ENCODE data around the gene TEX14. TPM values are rescaled to one million over a fixed set of nuclear protein-coding genes. Genes with fewer than 3 reads are reported as not detected.

Gene TEX14
- total and polyA plus RNA-seq, 8 donors, result 0.03 to 0.06 TPM; not detected in 6

DNA sequence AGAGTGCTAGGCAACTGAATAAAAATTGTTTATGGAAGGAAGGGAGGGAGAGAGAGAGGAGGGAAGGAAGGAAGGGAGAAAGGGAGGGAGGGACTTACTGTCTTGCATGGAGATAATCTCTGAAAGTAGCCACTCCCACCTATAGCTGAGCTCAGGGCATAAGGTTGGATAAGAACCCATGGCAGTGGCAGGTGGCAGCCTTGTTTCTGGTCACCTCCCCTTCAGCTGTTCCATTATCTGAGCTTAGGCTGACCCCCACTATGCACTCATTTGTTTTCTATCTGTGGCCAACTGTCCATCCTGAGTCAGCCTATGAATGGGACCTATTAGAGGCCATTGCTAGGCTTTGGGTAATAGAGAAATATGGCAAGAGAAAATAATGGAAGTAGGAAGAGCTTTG is 152.1 kb downstream of the TEX14 start:
- Histone ChIP-seq H3K9me3 (no peaks in the 10 kb centered on the region), H3K36me3 (no peaks in the 10 kb centered on the region), H3K27me3 (no peaks in the 10 kb centered on the region), H3K4me1 (no peaks in the 10 kb centered on the region), H3K27ac (no peak overlapping the region), H3K4me3 (no peak overlapping the region)
- intact Hi-C loops (cut with DNase I; ENCODE audit: low total_unique reads), result no loop called here
- no peak for DNase-seq
- TF ChIP-seq, protein P1, sequence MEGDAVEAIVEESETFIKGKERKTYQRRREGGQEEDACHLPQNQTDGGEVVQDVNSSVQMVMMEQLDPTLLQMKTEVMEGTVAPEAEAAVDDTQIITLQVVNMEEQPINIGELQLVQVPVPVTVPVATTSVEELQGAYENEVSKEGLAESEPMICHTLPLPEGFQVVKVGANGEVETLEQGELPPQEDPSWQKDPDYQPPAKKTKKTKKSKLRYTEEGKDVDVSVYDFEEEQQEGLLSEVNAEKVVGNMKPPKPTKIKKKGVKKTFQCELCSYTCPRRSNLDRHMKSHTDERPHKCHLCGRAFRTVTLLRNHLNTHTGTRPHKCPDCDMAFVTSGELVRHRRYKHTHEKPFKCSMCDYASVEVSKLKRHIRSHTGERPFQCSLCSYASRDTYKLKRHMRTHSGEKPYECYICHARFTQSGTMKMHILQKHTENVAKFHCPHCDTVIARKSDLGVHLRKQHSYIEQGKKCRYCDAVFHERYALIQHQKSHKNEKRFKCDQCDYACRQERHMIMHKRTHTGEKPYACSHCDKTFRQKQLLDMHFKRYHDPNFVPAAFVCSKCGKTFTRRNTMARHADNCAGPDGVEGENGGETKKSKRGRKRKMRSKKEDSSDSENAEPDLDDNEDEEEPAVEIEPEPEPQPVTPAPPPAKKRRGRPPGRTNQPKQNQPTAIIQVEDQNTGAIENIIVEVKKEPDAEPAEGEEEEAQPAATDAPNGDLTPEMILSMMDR (IDR thresholded peaks at IDR 0.05), result no peak
- TF ChIP-seq EP300 (IDR thresholded peaks at IDR 0.05) (no peak), POLR2A (IDR thresholded peaks at IDR 0.05) (no peak), POLR2AphosphoS5 (IDR thresholded peaks at IDR 0.05) (no peak)

DNA sequence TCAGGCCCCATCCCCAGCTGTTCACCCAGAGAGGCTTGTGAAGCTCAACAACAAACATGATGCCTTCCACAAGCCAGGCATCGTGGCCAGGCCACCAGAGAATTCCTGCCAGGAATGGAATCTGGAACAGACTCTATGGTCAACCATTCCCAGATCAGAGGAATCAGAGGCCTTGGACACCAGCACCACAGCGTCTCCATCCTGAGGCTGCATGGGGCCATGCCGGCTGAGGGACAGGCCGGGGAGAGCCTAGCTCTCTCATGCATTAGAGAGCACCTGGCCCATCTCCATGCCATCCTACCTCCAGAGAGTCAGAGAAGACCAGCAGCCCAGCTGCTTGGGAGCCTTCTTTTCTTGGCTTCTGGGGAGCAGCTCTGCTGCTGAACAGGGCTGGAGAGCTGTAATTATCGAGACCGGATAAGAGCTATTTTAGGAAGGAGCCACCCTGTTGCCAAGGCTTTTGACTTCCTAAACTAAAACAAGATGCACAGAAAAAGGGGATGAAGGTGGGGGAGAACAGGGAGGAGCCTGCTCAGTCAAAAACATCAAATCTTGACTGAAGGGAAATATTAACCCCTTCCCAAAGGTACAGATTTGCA is 152.9 kb downstream of the TEX14 start:
- intact Hi-C loops (cut with DNase I; ENCODE audit: low total_unique reads), result no loop called here
- no peak overlapping the region for H3K27ac ChIP-seq
- TF ChIP-seq POLR2A (IDR thresholded peaks at IDR 0.05) (no peak), POLR2AphosphoS5 (IDR thresholded peaks at IDR 0.05) (no peak), EP300 (IDR thresholded peaks at IDR 0.05) (no peak)
- TF ChIP-seq, protein P1 (IDR thresholded peaks at IDR 0.05), result no peak
- H3K36me3 ChIP-seq, result no peaks in the 10 kb centered on the region
- no peaks in the 10 kb centered on the region for H3K9me3 ChIP-seq
- DNase-seq, result no peak
- H3K4me1 ChIP-seq, result no peaks in the 10 kb centered on the region
- H3K27me3 ChIP-seq, result no peaks in the 10 kb centered on the region
- WGBS, 5 donors, result 68 to 78% (median 77%) methylated on average over 6 of the region's 6 CpGs
- no peak overlapping the region for H3K4me3 ChIP-seq

DNA sequence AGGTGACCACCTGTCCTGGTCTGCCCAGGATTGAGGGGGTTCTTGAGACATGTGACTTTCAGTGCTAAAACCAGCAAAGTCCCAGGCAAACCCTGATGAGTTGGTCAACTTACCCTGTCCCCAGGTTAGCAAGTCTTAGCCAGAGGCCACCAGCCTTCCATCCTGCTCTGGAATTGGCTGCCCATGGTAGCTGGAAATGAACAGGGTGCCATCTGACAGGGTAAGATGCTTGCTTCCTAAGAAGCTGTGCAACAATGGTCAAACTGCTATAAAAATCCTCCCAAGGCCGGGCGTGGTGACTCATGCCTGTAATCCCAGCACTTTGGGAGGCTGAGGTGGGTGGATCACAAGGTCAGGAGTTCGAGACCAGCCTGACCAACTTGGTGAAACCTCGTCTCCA is 154.6 kb downstream of the TEX14 start:
- Histone ChIP-seq H3K36me3 (no peaks in the 10 kb centered on the region), H3K9me3 (no peaks in the 10 kb centered on the region), H3K27ac (no peak overlapping the region), H3K4me1 (peaks cover 4 to 6% (median 5%) of the 10 kb centered on the region in 4 donors), H3K27me3 (peaks cover 0 to 5% (median 0%) of the 10 kb centered on the region in 3 donors), H3K4me3 (no peak overlapping the region)
- TF ChIP-seq POLR2A (IDR thresholded peaks at IDR 0.05), result no peak
- no peak for TF ChIP-seq POLR2AphosphoS5 (IDR thresholded peaks at IDR 0.05)
- TF ChIP-seq EP300 (IDR thresholded peaks at IDR 0.05), result no peak
- TF ChIP-seq, protein P1 (IDR thresholded peaks at IDR 0.05), result no peak
- WGBS, 5 donors, result 75 to 90% (median 84%) methylated on average over 2 to 4 of the region's 4 CpGs
- intact Hi-C loops (cut with DNase I; ENCODE audit: low total_unique reads), result no loop called here
- DNase-seq, result no peak

DNA sequence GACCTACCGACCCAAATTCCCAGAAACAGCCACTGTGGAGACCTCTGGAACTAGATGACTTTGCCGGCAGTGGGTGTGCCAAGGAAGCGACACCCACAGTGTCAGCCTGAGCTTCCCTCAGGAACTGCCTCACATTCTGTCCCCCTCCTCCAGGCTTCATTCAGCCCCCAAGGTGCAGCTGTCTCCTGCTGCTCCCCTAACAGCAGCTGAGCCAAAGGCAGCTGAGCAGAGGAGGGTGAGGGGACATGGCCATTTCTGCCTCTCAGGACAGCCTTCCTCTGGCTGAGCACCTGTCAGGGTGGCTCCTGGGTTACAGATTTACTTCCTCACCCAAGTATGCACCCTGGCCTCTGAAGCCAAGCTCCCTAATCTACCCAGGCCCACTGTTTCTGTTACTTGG is 155.3 kb downstream of the TEX14 start:
- H3K4me3 ChIP-seq, result no peak overlapping the region
- intact Hi-C loops (cut with DNase I; ENCODE audit: low total_unique reads), result no loop called here
- no peak for DNase-seq
- H3K36me3 ChIP-seq, result no peaks in the 10 kb centered on the region
- no peak for TF ChIP-seq EP300 (IDR thresholded peaks at IDR 0.05)
- TF ChIP-seq POLR2AphosphoS5 (IDR thresholded peaks at IDR 0.05), result no peak
- H3K4me1 ChIP-seq, result peaks cover 7 to 11% (median 9%) of the 10 kb centered on the region in 4 donors
- 82 to 91% (median 86%) methylated on average over 3 of the region's 3 CpGs for WGBS, 5 donors
- H3K27ac ChIP-seq, result no peak overlapping the region
- peaks cover 0 to 5% (median 0%) of the 10 kb centered on the region in 3 donors for H3K27me3 ChIP-seq
- no peaks in the 10 kb centered on the region for H3K9me3 ChIP-seq

DNA sequence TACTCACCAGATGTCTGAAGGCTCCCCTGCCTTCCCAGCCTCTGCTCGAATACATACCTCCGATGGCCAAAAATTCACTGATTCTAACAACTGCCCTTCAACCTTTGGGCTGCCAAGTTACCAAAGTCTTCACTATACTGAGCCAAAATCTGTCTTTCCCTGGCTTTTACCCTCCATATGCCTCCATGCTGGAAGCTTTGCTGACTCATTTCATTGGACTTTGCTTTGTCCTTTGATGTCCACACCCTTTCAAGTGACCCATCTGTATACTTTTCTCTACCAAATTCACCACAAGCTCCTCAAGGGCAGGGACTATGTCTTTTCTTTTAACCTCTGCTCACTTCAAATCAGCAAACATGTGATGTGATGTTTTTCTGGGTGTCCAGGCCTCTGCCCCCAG is 156.4 kb downstream of the TEX14 start:
- TF ChIP-seq EP300 (IDR thresholded peaks at IDR 0.05) (no peak), POLR2AphosphoS5 (IDR thresholded peaks at IDR 0.05) (no peak), POLR2A (IDR thresholded peaks at IDR 0.05) (no peak)
- DNase-seq, result no peak
- H3K27me3 ChIP-seq, result peaks cover 0 to 5% (median 0%) of the 10 kb centered on the region in 3 donors
- H3K4me1 ChIP-seq, result peaks cover 7 to 21% (median 18%) of the 10 kb centered on the region in 4 donors
- no peak overlapping the region for H3K4me3 ChIP-seq
- intact Hi-C loops (cut with DNase I; ENCODE audit: low total_unique reads), result no loop called here
- WGBS, 5 donors, result 82 to 95% (median 88%) methylated on average over 2 of the region's 2 CpGs
- H3K27ac ChIP-seq, result no peak overlapping the region
- no peaks in the 10 kb centered on the region for H3K36me3 ChIP-seq
- H3K9me3 ChIP-seq, result no peaks in the 10 kb centered on the region
